ENCODE data around the gene PHLDB1.

The PHLDB1 gene

DNA sequence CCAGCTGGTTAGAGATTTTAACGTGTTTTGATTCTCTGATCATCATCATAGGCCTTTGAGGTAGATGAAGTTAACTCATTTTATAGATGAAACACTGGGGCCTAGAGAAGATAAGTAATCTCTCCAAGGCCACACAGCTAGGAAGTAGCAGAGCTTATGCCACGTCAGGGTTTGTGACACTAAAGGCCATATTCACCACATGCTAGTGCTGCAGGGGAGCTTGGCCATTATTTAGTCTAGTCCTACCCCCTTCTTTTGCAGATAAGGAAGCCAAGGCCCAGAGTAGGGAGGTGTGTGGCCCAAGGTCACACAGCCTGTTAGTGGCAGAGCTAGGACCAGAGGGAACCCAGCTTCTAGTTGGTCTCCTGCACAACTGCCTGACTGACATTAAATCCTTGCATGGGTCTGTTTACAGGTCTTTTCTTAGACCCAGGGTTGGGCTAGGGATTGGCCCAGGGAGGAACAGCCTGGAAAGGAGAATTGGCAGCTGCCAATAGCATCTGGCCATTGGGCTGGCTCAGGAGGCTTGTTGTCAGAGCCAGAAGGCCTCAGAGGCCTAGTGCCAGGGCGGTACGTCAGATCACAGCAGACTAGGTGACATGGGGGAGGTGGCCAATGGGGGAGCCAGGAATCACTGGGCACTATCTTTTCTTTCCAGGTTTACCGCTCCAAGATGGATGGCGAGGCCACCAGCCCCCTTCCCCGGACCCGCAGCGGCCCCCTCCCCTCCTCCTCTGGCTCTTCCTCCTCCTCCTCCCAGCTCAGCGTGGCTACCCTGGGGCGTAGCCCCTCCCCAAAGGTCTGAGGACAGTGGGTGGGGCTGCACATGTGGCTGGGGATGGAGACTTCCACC lies 36.0 kb downstream of the PHLDB1 start:
- DNase-seq: no peak

- DNase-seq: no peak
Measured at GRCh38 chr11:118643995-118644345, 36.6 kb downstream of the PHLDB1 start.

GRCh38 chr11:118644496-118644895 lies 37.1 kb downstream of the PHLDB1 start:
- no peak for DNase-seq

DNA sequence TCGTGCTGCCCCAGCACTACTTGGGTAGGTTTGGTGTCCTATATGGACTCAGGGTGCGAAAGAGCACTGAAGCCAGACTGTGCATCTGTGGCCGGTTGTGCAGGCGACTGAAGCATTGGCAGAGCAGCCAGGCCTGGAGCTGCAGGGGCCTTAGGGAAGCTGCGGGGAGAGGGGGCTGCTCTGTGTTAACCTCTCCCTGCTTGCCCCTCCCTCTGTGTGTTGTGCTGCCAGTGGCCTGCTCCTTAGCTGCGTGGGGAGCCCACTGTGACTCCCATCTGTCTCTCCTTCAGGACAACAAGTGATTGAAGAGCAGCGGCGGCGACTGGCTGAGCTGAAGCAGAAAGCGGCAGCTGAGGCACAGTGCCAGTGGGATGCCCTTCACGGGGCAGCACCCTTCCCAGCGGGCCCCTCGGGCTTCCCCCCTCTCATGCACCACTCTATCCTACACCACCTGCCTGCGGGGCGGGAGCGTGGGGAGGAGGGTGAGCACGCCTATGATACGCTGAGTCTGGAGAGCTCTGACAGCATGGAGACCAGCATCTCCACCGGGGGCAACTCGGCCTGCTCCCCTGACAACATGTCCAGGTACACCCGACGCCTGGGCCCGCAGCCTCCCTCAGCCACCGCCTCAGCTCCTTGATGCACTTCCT lies 37.8 kb downstream of the PHLDB1 start:
- DNase-seq: no peak

DNA sequence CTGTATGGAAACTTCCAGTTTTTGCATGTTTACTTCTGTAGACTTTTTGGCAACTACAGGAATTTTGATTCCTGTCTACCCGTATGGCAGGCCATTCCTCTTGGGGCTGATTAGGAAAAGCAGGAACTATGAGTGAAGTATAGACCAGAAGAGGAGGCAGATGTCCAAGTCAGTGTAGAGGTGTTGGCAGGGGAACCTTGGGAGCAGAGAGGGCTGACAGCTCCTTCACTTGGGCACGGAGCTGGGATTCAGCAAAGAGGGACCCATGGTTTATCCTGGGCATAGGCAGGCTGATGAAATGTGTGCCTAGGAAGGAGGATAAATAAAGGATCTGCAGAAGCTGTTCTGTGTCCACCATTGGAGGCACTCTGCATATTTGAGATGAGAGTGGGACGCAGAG lies 39.0 kb downstream of the PHLDB1 start:
- DNase-seq: no peak

DNA sequence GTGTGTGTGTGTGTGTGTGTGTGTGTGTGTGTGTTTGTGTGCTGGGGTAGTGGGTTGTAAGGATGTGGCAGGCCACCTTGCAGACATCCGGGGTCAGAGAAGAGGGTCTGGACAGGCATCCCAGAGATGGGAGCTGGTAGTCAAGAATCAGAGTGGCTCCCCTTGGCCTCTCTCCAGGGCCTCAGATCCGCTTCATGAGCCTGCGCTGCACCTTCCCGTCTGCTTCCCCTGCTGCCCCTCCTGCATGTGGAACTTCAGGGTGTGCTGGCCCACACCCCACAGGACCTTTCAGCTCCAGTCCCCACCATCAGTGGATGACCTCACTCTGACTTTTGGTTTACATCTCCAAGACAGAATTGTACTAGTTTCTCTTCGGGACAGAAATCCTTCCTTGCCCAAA lies 40.9 kb downstream of the PHLDB1 start:
- DNase-seq: no peak

DNA sequence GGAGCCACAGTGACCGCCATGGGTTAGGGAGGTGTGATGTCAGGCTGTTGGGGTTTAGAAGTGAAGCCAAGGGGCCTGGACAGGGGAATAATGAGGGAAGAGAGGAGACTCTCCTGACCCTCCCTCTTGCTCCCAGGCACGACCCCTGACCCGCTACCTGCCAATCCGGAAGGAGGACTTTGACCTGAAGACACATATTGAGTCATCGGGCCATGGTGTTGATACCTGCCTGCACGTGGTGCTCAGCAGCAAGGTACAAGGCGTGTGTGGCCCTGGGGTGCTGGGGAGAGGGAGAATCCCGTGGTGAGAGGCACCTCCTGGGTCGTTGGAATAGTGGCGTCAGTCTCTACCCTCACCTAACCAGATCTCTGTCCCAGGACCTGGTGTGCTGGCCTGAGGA lies 42.5 kb downstream of the PHLDB1 start:
- DNase-seq: no peak

GRCh38 chr11:118650366-118650765 lies 43.0 kb downstream of the PHLDB1 start:
- no peak for DNase-seq

GRCh38 chr11:118651820-118652219 lies 44.4 kb downstream of the PHLDB1 start:
- DNase-seq: no peak

- no peak for DNase-seq
Measured at GRCh38 chr11:118652681-118653181, 45.3 kb downstream of the PHLDB1 start.

- no peak for DNase-seq
Measured at GRCh38 chr11:118653684-118654390, 46.4 kb downstream of the PHLDB1 start.

DNA sequence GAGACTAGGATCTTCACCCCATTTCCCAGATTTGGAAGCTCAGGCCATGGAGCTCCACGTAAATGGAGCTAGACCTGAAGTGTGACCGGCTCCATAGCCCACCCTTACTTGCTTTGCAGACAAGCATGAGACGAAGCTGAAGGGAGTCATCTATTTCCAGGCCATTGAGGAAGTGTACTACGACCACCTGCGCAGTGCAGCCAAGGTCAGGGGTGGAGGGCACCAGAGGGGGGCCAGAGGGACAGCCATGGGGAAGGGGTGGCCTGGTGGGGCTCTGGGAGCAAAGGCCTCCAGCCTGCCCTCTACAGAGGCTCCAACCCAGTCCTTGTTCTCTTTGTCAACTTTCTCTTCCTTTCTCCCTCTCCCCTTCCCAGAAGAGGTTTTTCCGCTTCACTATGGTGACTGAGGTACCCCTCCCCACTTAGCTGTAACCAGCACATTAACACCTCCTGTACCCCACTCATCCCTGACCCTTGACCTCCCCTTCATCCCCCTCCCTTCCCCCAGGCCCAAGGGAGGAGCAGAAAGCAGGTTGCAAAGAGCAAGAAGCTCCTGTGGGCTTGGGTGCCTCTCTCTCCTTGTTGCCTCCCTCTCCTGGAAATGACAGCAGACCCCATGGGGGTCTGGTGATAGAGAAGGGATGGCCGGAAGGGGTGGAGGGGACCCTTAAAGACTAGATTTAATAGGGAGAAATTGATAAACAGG lies 48.2 kb downstream of the PHLDB1 start:
- DNase-seq: no peak

DNA sequence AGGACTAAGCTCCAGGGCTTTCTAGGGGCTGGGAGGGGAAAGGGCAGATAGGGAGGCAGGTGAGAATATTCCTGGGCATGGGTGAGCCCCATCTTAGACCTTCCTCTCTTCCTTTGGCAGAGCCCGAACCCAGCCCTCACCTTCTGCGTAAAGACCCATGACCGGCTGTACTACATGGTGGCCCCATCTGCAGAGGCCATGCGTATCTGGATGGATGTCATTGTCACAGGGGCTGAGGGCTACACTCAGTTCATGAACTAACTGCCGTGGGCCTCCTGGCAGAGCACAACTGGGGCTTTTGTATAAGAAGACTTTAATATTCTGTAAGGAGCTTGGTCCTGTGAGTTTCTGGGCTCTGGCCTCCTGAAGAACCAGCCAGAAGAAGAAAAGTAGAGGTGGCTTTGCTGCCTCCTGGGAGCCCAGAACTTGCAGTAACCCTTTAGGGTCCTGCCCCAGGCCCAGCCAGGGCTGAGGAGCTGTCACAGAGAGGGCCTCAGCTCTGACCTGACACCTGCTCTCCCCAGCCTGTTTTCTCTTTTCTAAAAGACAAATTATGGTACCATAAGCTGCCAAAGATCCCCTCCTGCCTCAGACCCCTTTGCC lies 49.2 kb downstream of the PHLDB1 start:
- DNase-seq: no peak

DNA sequence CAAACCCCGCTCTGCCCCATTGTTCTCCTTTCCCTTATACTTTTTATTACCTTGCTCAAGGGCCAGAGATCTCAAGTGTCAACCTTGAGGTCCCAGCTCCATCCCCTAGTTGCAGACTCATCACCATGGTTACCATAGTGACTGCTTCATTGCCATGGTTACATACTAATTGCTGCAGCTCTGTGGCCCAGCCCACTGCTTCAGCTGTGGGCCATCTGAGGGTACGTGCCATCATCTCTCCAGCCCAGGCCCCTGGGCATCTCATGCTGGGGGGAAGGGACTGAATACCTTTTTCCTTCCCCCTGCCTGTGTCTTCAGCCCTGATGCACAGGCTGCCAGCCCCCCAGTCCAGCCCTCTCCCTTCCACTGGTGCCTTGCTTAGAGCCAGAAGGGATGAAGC lies 49.8 kb downstream of the PHLDB1 start:
- DNase-seq: no peak

- DNase-seq: no peak
Measured at GRCh38 chr11:118657709-118658428, 50.5 kb downstream of the PHLDB1 start.

- no peak for DNase-seq
Measured at GRCh38 chr11:118658429-118659313, 51.3 kb downstream of the PHLDB1 start.

- peak; percentile 88 for DNase-seq
Measured at GRCh38 chr11:118659314-118659952, 52.0 kb downstream of the PHLDB1 start.

GRCh38 chr11:118659953-118660680 lies 52.7 kb downstream of the PHLDB1 start:
- no peak for DNase-seq

GRCh38 chr11:118660681-118661424 lies 53.4 kb downstream of the PHLDB1 start:
- DNase-seq: no peak

Measured in CD4-positive, alpha-beta T cell treated with Interleukin-17A for 4 hours (primary cell).